H9 (cell line): ENCODE measurements around the gene RAP1GAP2. TPM values are rescaled to one million over a fixed set of nuclear protein-coding genes. Genes with fewer than 3 reads are reported as not detected.

ENCODE experiments used
- DNase-seq: peaks from one replicate; pipeline ENCODE4 v3.0.0-alpha.2; 2017
- H2AFZ ChIP-seq: one replicate; pipeline ENCODE4 v1.6.1; 2013; ENCODE audit warnings: mild to moderate bottlenecking, low read length, control low read depth, moderate library complexity
- H2AK5ac ChIP-seq: 2 replicates; pipeline ENCODE4 v1.6.1; 2013; ENCODE audit warnings: low read length, control low read depth, mixed read lengths; ENCODE audit not compliant: insufficient read length
- H2BK120ac ChIP-seq: one replicate; pipeline ENCODE4 v1.6.1; 2013; ENCODE audit warnings: low read depth, mild to moderate bottlenecking, low read length, control low read depth, inconsistent platforms; ENCODE audit not compliant: poor library complexity, severe bottlenecking
- H2BK12ac ChIP-seq: 2 replicates; pipeline ENCODE4 v1.6.1; 2013; ENCODE audit warnings: low read length, control low read depth, mixed read lengths, low read depth; ENCODE audit not compliant: insufficient read length
- H2BK15ac ChIP-seq: 2 replicates; pipeline ENCODE4 v1.6.1; 2013; ENCODE audit warnings: low read depth, low read length, control low read depth
- H2BK20ac ChIP-seq: one replicate; pipeline ENCODE4 v1.6.1; 2013; ENCODE audit warnings: low read depth, mild to moderate bottlenecking, low read length, control low read depth, inconsistent platforms; ENCODE audit not compliant: poor library complexity, severe bottlenecking
- H2BK5ac ChIP-seq: 2 replicates; pipeline ENCODE4 v1.6.1; 2013; ENCODE audit warnings: low read length, control low read depth, mixed read lengths; ENCODE audit not compliant: insufficient read length
- H3K14ac ChIP-seq: 2 replicates; pipeline ENCODE4 v1.6.1; 2013; ENCODE audit warnings: low read length, control low read depth; ENCODE audit not compliant: insufficient read depth
- H3K18ac ChIP-seq: 2 replicates; pipeline ENCODE4 v1.6.1; 2013; ENCODE audit warnings: low read depth, mild to moderate bottlenecking, mixed read lengths, low read length, control low read depth; ENCODE audit not compliant: insufficient read length
- H3K23ac ChIP-seq: 2 replicates; pipeline ENCODE4 v1.6.1; 2013; ENCODE audit warnings: low read length, control low read depth, mixed read lengths, low read depth; ENCODE audit not compliant: insufficient read length
- H3K23me2 ChIP-seq: 2 replicates; pipeline ENCODE4 v1.6.1; 2013; ENCODE audit warnings: low read depth, mild to moderate bottlenecking, mixed read lengths, low read length, control low read depth; ENCODE audit not compliant: insufficient read length, poor library complexity, severe bottlenecking
- H3K27ac ChIP-seq: 2 replicates; pipeline ENCODE4 v1.5.1; 2013; ENCODE audit warnings: low read length, control low read depth, mixed read lengths, low read depth; ENCODE audit not compliant: insufficient read length
- H3K27me3 ChIP-seq: 2 replicates; pipeline ENCODE4 v1.6.1; 2013; ENCODE audit warnings: low read length, control low read depth, inconsistent platforms; ENCODE audit not compliant: insufficient read depth
- H3K4ac ChIP-seq: 2 replicates; pipeline ENCODE4 v1.6.1; 2013; ENCODE audit warnings: low read depth, mild to moderate bottlenecking, control low read depth, inconsistent platforms, low read length, moderate library complexity
- H3K4me1 ChIP-seq: 2 replicates; pipeline ENCODE4 v1.6.1; 2013; ENCODE audit warnings: low read length, control low read depth, inconsistent platforms; ENCODE audit not compliant: insufficient read depth
- H3K4me2 ChIP-seq: 2 replicates; pipeline ENCODE4 v1.6.1; 2013; ENCODE audit warnings: low read length, control low read depth, mixed read lengths; ENCODE audit not compliant: insufficient read length, insufficient read depth
- H3K56ac ChIP-seq: 2 replicates; pipeline ENCODE4 v1.6.1; 2013; ENCODE audit warnings: low read depth, mild to moderate bottlenecking, mixed read lengths, low read length, control low read depth; ENCODE audit not compliant: insufficient read length
- H3K79me1 ChIP-seq: 2 replicates; pipeline ENCODE4 v1.6.1; 2013; ENCODE audit warnings: low read depth, mild to moderate bottlenecking, moderate library complexity, low read length, control low read depth, inconsistent platforms; ENCODE audit not compliant: insufficient read depth, poor library complexity, severe bottlenecking
- H3K79me2 ChIP-seq: 2 replicates; pipeline ENCODE4 v1.6.1; 2013; ENCODE audit warnings: low read length, control low read depth, inconsistent platforms; ENCODE audit not compliant: insufficient read depth
- H3K9ac ChIP-seq: 2 replicates; pipeline ENCODE4 v1.6.1; 2013; ENCODE audit warnings: low read length, control low read depth, mixed read lengths; ENCODE audit not compliant: insufficient read length; ENCODE audit errors: extremely low read depth
- H3K9me3 ChIP-seq: one replicate; pipeline ENCODE4 v1.6.1; 2013; ENCODE audit warnings: low read depth, low read length, inconsistent platforms; ENCODE audit not compliant: control insufficient read depth
- H3T11ph ChIP-seq: one replicate; pipeline ENCODE4 v1.6.1; 2013; ENCODE audit warnings: mild to moderate bottlenecking, low read length, control low read depth, inconsistent platforms
- H4K20me1 ChIP-seq: one replicate; pipeline ENCODE4 v1.6.1; 2013; ENCODE audit not compliant: control insufficient read depth, insufficient read length, insufficient read depth
- H4K5ac ChIP-seq: 2 replicates; pipeline ENCODE4 v1.6.1; 2013; ENCODE audit warnings: low read depth, mild to moderate bottlenecking, mixed read lengths, low read length, control low read depth; ENCODE audit not compliant: insufficient read length
- H4K8ac ChIP-seq: replicated peaks from 2 replicates; pipeline ENCODE4 v1.6.1; 2013; ENCODE audit warnings: low read length, control low read depth, mixed read lengths, low read depth; ENCODE audit not compliant: insufficient read length
- H4K91ac ChIP-seq: 2 replicates; pipeline ENCODE4 v1.6.1; 2013; ENCODE audit warnings: low read depth, mild to moderate bottlenecking, moderate library complexity, mixed read lengths, low read length, control low read depth; ENCODE audit not compliant: insufficient read length
- H3K27ac Mint-ChIP-seq, 3 experiments: 2 replicates in 2 of 3; 3 replicates in 1 of 3; pipeline ENCODE4 v1.8.0; 2020 to 2021; ENCODE audit warnings: mixed read lengths in 3 of 3, mild to moderate bottlenecking in 1 of 3, moderate library complexity in 1 of 3
- H3K27me3 Mint-ChIP-seq: 2 replicates; pipeline ENCODE4 v1.8.0; 2021; ENCODE audit warnings: low read depth, mild to moderate bottlenecking, moderate library complexity, mixed read lengths
- H3K36me3 Mint-ChIP-seq, 3 experiments: 2 replicates in 2 of 3; 3 replicates in 1 of 3; pipeline ENCODE4 v1.8.0; 2020 to 2021; ENCODE audit warnings: low read depth in 3 of 3, mixed read lengths in 3 of 3; ENCODE audit not compliant: insufficient read depth in 1 of 3
- H3K4me1 Mint-ChIP-seq, 2 experiments: 2 replicates each; pipeline ENCODE4 v1.8.0; 2020; ENCODE audit warnings: mixed read lengths in 2 of 2
- H3K4me3 Mint-ChIP-seq, 2 experiments: 2 replicates in 1 of 2; 3 replicates in 1 of 2; pipeline ENCODE4 v1.8.0; 2020 to 2021; ENCODE audit warnings: mild to moderate bottlenecking in 2 of 2, mixed read lengths in 2 of 2, moderate library complexity in 1 of 2
- H3K9me3 Mint-ChIP-seq, 2 experiments: 2 replicates in 1 of 2; 3 replicates in 1 of 2; pipeline ENCODE4 v1.8.0; 2020; ENCODE audit warnings: mild to moderate bottlenecking in 2 of 2, mixed read lengths in 2 of 2, moderate library complexity in 1 of 2
- WGBS: extraction: QIAGEN DNeasy Blood & Tissue Kit; methylation state at CpG from one replicate; pipeline ENCODE4 v1.1.7; 2013; ENCODE audit warnings: missing lambda C conversion rate, low lambda C conversion rate, mixed read lengths; ENCODE audit not compliant: insufficient read length; ENCODE audit errors: extremely low coverage; 5-methylcytosine and 5-hydroxymethylcytosine counted together
- total RNA-seq: library from RNA; stranded (reverse); gene quantifications from 2 replicates; pipeline ENCODE4 v1.2.1, GENCODE V29; 2021
- TF ChIP-seq, protein P1 (sequence below): fragments of 200-600 bp; sonication (generic); conservative IDR thresholded peaks from 3 replicates; pipeline ENCODE4 v1.8.0; 2021; ENCODE audit warnings: antibody characterized with exemption, mild to moderate bottlenecking

Gene RAP1GAP2
- total RNA-seq, 1 experiment from 2014 or later: 33.8 TPM

DNA sequence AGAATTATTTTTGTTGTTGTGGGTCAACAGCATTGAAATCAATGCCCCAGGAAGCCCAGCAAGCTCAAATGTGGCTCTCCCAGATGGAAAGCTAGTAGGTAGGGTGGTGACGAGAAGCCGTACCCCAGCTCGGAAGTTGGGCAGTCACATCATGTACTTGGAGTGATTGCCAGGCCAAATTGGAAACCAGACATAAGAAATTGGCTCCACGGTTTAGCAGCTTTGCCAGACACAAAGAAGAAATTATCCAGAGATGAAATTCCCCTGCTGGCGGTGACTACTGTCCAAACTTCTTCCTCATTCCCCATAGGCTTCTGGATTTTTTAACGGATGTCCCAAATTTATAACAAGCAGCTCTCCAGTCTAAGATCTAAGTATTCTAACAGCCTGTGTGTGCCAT lies 171.3 kb downstream of the RAP1GAP2 start:
- Histone ChIP-seq H3K9ac (no peak overlapping the region), H2BK120ac (no peak overlapping the region), H3K18ac (no peak overlapping the region), H4K20me1 (no peaks in the 10 kb centered on the region), H3K4me1 (no peaks in the 10 kb centered on the region), H4K91ac (no peak overlapping the region), H3K4me2 (no peak overlapping the region), H3K56ac (no peak overlapping the region), H3K27ac (no peak overlapping the region), H3K27me3 (no peaks in the 10 kb centered on the region), H3K23me2 (no peaks in the 10 kb centered on the region), H4K5ac (no peak overlapping the region), H2BK20ac (no peak overlapping the region), H2BK15ac (no peak overlapping the region), H3K9me3 (no peaks in the 10 kb centered on the region), H3K23ac (no peak overlapping the region), H3K14ac (no peak overlapping the region), H2BK5ac (no peak overlapping the region), H4K8ac (no peak overlapping the region), H2AK5ac (no peak overlapping the region), H3T11ph (no peak overlapping the region), H2AFZ (no peak overlapping the region), H3K79me2 (no peaks in the 10 kb centered on the region), H3K79me1 (no peaks in the 10 kb centered on the region), H3K4ac (no peak overlapping the region), H2BK12ac (no peak overlapping the region)
- no peak overlapping the region; a peak in 1 of 7 replicates for H3K27ac Mint-ChIP-seq
- peaks cover 0 to 26% (median 10%) of the 10 kb centered on the region in 3 experiments; a peak in 4 of 7 replicates for H3K36me3 Mint-ChIP-seq
- TF ChIP-seq, protein P1, sequence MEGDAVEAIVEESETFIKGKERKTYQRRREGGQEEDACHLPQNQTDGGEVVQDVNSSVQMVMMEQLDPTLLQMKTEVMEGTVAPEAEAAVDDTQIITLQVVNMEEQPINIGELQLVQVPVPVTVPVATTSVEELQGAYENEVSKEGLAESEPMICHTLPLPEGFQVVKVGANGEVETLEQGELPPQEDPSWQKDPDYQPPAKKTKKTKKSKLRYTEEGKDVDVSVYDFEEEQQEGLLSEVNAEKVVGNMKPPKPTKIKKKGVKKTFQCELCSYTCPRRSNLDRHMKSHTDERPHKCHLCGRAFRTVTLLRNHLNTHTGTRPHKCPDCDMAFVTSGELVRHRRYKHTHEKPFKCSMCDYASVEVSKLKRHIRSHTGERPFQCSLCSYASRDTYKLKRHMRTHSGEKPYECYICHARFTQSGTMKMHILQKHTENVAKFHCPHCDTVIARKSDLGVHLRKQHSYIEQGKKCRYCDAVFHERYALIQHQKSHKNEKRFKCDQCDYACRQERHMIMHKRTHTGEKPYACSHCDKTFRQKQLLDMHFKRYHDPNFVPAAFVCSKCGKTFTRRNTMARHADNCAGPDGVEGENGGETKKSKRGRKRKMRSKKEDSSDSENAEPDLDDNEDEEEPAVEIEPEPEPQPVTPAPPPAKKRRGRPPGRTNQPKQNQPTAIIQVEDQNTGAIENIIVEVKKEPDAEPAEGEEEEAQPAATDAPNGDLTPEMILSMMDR: no peak
- no peaks in the 10 kb centered on the region for H3K27me3 Mint-ChIP-seq
- WGBS: no CpG with 5 or more reads among the region's 6 CpGs
- H3K4me3 Mint-ChIP-seq: no peak overlapping the region
- H3K9me3 Mint-ChIP-seq: no peaks in the 10 kb centered on the region; a peak in 1 of 5 replicates
- H3K4me1 Mint-ChIP-seq: peaks cover 0 to 14% of the 10 kb centered on the region in 2 experiments; a peak in 3 of 4 replicates
- DNase-seq: peak; percentile 15
